ENCODE data around the gene BUB3. TPM values are rescaled to one million over a fixed set of nuclear protein-coding genes. Genes with fewer than 3 reads are reported as not detected.

Gene BUB3
- total and polyA plus RNA-seq, 2 of the 8 experiments (the other 6 are each of a cell fraction or from before 2014, with no cell fraction given) = 183 to 207 TPM

- Histone ChIP-seq H3K79me1 (ENCODE audit: low read depth, low read length) (0 out of 2 replicates have a peak, but pooled peaks cover 4% of the 10 kb centered on the region), H3K4me2 (ENCODE audit: insufficient read depth in 1 of 2, low read depth in 2 of 2, low read length in 2 of 2) (no peak overlapping the region), H3K56ac (replicated peaks; ENCODE audit: insufficient read length, low read depth, low read length) (no peak overlapping the region), H3K79me2 (ENCODE audit: control insufficient read depth in 1 of 2, insufficient read depth in 2 of 2, low read length in 2 of 2) (no peaks in the 10 kb centered on the region), H3K23ac (ENCODE audit: insufficient read length) (no peak overlapping the region), H3K4me1 (replicated peaks in 1 of 4; ENCODE audit: control insufficient read depth in 3 of 4, insufficient read depth in 4 of 4, low read length in 3 of 4) (peaks cover 0 to 3% (median 0%) of the 10 kb centered on the region in 4 experiments; a peak in 2 of 7 replicates), H3K36me3 (ENCODE audit: control insufficient read depth in 2 of 4, insufficient read depth in 4 of 4, low read length in 3 of 4) (no peaks in the 10 kb centered on the region; a peak in 1 of 8 replicates), H4K8ac (ENCODE audit: extremely low read depth, insufficient read depth, low read length) (0 out of 2 replicates have a peak overlapping the region, but pooled peaks have one; percentile 1), H3K4ac (replicated peaks; ENCODE audit: insufficient read length, low read depth, low read length) (no peak overlapping the region), H4K20me1 (replicated peaks in 1 of 2; ENCODE audit: control insufficient read depth in 1 of 2, insufficient read depth in 2 of 2, low read length in 2 of 2) (no peaks in the 10 kb centered on the region), H3K27me3 (replicated peaks in 1 of 4; ENCODE audit: control insufficient read depth in 3 of 4, extremely low read depth in 1 of 4, insufficient read depth in 3 of 4, low read length in 3 of 4) (no peaks in the 10 kb centered on the region), H2BK5ac (ENCODE audit: low read depth, low read length) (no peak overlapping the region), H2BK15ac (ENCODE audit: low read length) (no peak overlapping the region), H2BK120ac (replicated peaks; ENCODE audit: low read depth, low read length) (no peak overlapping the region), H2BK20ac (ENCODE audit: low read length) (no peak overlapping the region), H2BK12ac (ENCODE audit: low read depth, low read length) (no peak overlapping the region), H2AFZ (ENCODE audit: low read length) (no peak overlapping the region), H4K91ac (replicated peaks; ENCODE audit: insufficient read length, low read length) (no peak overlapping the region), H4K5ac (ENCODE audit: insufficient read length, low read depth, low read length) (no peak overlapping the region), H3K27ac (ENCODE audit: low read depth, low read length) (no peak overlapping the region), H3K14ac (ENCODE audit: insufficient read length) (no peak overlapping the region), H3K9me3 (ENCODE audit: insufficient read depth in 2 of 2, low read depth in 1 of 2, low read length in 1 of 2) (no peaks in the 10 kb centered on the region), H2AK5ac (ENCODE audit: low read depth, low read length) (no peak overlapping the region), H3K23me2 (ENCODE audit: low read depth, low read length) (no peaks in the 10 kb centered on the region; the same call in 1 of the 2 replicates), H3K9ac (replicated peaks in 1 of 4; ENCODE audit: extremely low read depth in 1 of 4, low read depth in 3 of 4, low read length in 3 of 4) (no peak overlapping the region), H3K18ac (ENCODE audit: extremely low read depth, low read length) (no peak overlapping the region), H3K4me3 (ENCODE audit: extremely low read depth in 1 of 4, insufficient read depth in 2 of 4, low read depth in 3 of 4, low read length in 4 of 4) (no peak overlapping the region)
- WGBS, 2 experiments (ENCODE audit: extremely low coverage in 1 of 2, insufficient coverage in 1 of 2, insufficient read length in 1 of 2, insufficient replicate concordance in 2 of 2, low coverage in 1 of 2, low lambda C conversion rate in 2 of 2, missing lambda C conversion rate in 1 of 2) = 92% methylated on average over 8 of the region's 8 CpGs; no CpG with 5 or more reads in 1 of the 2 experiments
- ChIA-PET CTCF (ENCODE audit: partially characterized antibody) (interaction anchor here (1.1 kb wide), 1 partner anchor 16 kb away, joined by 3 read pairs; no protein-coding TSS in a partner anchor), POLR2A (ENCODE audit: partially characterized antibody) (no interaction called here)
- DNase-seq (ENCODE audit: low read depth in 1 of 2, low spot score in 2 of 2) (no peak), FAIRE-seq (no peak)
- no peak for TF ChIP-seq PHF8 (conservative IDR thresholded peaks at IDR 0.05; ENCODE audit: low read depth, low read length)
Measured at GRCh38 chr10:123202506-123202905, 48.3 kb downstream of the BUB3 start.

Measured in H1 (cell line).